Neural cell (in vitro differentiated cells): ENCODE measurements around the gene LSMEM2.

Experiments
- CTCF ChIP-seq: fragments of 450-650 bp; IDR thresholded peaks from 2 replicates; pipeline ENCODE4 v1.5.1; 2014; ENCODE audit warnings: antibody characterized with exemption, mild to moderate bottlenecking, moderate library complexity; ENCODE audit not compliant: poor library complexity, severe bottlenecking
- EP300 ChIP-seq: fragments of 450-650 bp; conservative IDR thresholded peaks from 2 replicates; pipeline ENCODE4 v1.6.1; 2014; ENCODE audit warnings: antibody characterized with exemption, mild to moderate bottlenecking, moderate library complexity; ENCODE audit not compliant: poor library complexity, severe bottlenecking
- POLR2AphosphoS5 ChIP-seq: IDR thresholded peaks from 2 replicates; pipeline ENCODE4 v1.6.1; 2012
- REST ChIP-seq: IDR thresholded peaks from 2 replicates; pipeline ENCODE4 v1.6.1; 2012; ENCODE audit warnings: borderline replicate concordance

- no peak for TF ChIP-seq EP300
- peak; percentile 73 for TF ChIP-seq CTCF
- TF ChIP-seq POLR2AphosphoS5: peak; percentile 88
- TF ChIP-seq REST: no peak
Observed at GRCh38 chr3:50298836-50299637, 20.1 kb downstream of the LSMEM2 start, which contains the start of the genes HYAL3 and NAA80.
